ENCODE measurements around the gene CPM.

Gene CPM

DNA sequence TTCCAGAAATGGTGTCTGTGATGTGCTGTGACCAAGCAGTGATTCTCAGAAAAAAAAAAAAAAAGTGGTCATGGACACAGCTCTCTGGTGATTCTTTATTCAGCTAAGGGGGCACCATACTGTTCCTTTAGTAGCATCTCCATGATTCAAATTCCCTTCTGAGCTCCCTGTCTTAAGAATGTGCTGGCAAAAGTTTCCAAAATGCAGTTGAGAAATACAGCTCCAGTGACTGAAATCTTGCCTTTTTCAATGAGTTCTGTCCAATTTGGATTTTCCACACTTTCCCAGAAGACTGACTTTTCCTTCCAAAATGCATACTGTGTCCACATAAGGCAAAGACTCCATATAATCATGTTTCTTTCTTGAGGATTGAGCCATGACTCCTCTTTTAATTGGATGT lies 24.3 kb upstream of the CPM start:
- no peak overlapping the region for H3K4me3 ChIP-seq (ENCODE audit: low read depth, low read length)

DNA sequence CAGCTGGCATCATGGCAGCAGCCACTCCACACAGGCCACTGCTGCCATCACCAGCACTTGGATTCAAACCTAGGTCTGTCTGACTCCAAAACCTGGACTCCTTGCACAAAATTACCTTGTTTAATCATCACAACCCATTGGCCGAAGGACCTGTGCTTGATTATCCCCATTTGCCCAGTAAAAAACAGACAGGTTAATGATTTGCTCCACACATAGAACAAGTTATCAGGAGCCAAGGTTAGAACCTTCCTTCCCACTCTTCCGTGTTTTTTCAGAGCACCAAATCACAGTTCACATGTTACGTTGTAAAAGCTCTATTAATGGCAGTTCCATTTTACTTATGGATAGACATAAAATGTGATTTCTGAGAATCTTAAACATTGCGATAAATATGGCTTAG lies 23.5 kb upstream of the CPM start:
- H3K4me3 ChIP-seq (ENCODE audit: low read depth, low read length): no peak overlapping the region

DNA sequence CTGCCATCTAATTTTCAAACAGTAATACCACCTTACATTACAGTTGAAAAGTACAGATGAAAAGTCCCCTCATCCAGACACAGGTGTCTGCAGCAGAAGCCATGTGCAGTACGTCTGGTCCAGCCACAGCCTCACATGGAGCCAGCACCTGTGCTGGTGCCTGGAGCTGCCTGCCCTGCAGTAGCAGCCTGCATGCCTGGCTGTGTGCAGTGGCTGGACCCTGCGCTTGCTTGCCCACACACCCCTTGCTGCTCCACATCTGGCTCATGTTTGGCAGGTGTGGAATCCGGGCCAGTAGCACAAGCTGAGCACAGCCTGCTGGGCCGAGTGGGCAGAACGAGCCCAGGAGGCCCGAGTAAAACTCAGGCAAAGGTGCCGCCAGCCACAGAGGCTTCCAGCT lies 21.8 kb upstream of the CPM start:
- H3K4me3 ChIP-seq (ENCODE audit: low read depth, low read length): no peak overlapping the region

DNA sequence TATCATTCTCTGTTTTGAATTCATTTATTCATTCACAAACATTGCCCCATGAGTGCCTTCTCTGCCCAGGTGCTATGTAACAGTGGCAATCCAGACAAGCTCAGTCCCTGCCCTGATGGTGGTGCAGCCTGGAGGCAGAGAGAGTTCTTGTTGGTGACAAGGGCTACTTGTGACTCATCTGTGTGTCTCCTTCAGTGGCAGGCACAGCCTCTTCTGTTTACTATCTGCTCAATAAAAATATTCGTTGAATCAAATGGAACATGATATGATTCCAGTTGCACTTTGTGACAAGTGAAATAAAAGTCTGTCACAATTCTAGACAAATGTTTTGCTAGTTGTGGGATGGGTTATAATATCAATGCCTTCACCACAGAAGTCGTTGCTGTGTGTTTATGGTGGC lies 20.6 kb upstream of the CPM start:
- no peak overlapping the region for H3K4me3 ChIP-seq (ENCODE audit: low read depth, low read length)

DNA sequence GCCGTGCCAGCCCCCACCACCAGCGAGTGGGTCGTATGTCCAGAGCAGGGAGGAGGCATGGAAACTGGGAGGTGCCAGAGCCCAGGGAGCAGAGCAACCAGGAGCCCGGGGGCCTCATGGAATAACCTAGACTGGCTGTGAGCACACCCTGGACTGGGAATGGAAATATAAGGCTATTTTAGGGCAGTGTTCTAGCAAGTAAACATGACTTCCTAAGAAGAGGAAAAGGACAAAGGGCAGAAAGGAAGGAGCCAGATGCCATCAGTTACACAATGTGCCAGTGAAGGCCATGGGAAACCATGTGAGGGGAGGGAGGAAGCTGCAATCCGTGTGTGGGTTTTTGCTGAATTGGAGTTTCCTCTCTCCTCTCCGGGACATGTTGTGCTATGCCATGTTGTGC lies 18.7 kb upstream of the CPM start:
- no peak overlapping the region for H3K4me3 ChIP-seq (ENCODE audit: low read depth, low read length)

DNA sequence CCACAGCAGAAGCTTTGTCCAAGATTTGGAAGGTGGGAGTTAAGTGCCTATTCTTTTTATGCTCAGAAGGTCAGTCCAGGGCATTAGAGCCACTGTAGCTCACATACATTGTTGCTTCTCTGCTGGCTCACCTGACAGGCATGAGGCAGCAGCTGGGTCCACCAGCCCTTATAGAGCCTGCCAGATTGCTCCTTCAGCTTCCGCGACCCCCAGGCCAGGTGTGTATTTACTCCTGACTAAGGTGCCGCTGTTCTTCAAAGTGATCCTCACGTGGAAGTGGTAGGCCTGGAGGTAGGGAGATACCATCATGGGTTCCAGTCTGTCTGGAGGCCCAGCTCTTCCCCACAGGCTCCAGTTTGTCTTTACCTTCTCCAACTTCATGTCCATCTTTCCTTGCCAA lies 17.5 kb upstream of the CPM start:
- H3K4me3 ChIP-seq (ENCODE audit: low read depth, low read length): no peak overlapping the region

DNA sequence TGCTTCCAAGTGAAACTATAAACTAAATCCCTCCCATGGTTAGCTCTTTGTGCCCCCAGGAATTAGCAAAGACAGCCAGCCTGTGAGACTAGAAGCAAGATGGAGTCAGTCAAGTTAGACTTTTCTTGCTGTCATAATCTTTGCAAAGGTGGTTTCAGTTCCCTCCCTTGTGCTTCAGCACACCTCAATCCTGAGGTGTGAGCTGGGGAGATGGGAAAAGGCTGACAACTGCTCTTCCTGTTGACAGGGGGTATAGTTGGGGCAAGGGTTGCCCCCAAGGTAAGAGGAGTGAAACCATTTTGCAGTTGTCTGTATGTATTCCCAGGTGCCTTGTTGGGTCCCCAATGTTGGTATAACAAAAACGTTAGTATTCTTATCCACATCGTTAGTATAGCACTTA lies 12.3 kb upstream of the CPM start:
- no peak overlapping the region for H3K4me3 ChIP-seq (ENCODE audit: low read depth, low read length)

DNA sequence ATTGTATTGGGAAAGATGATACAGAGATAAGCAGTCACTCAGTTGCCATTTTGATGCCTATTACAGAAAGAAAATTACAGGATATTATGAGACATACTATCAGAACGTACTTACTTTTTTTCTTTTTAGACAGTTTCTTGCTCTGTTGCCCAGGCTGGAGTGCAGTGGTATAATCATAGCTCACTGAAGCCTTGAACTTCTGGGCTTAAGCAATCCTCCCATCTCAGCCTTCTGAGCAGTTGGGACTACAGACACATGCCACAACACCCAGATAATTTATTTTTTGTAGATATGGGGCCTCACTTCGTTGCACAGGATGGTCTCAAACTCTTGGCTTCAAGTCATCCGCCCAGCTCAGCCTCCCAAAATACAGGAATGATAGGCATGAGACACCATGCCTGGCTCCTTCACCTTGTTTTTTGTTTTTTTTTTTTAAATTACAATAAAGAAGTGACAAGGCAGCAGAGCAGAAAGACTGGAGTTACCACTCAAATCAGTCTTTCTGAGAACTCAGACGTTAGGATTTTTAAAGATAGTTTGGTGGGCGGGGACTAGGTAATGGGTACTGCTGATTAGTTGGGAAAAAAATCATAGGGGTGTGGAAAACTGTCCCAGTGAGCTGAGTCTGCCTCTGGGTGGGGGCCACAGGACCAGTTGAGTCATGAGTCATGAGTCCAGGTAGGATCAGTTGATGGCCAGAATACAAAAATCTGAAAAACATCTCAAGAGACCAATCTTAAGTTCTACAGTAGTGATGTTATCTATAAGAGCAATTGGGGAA lies 11.5 kb upstream of the CPM start:
- no peak overlapping the region for H3K4me3 ChIP-seq (ENCODE audit: low read depth, low read length)

DNA sequence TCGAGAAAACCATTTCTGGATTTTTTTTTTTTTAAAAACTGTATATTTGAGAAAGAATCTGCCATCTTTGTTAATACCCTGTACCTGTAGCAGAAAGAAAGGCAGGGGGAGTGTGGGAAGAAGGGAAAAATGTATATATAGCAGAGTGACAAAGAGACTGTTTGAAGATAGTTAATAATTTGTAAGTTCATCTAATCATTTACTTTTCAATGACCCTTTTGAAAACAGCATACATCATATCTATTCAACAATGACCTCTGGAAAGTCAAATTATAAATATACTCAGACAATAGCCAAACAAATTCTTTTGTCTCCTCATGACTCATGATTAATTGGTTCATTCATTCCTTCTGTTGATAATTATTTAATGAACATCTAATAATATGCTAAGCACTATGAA lies 10.9 kb upstream of the CPM start:
- no peak overlapping the region for H3K4me3 ChIP-seq (ENCODE audit: low read depth, low read length)

DNA sequence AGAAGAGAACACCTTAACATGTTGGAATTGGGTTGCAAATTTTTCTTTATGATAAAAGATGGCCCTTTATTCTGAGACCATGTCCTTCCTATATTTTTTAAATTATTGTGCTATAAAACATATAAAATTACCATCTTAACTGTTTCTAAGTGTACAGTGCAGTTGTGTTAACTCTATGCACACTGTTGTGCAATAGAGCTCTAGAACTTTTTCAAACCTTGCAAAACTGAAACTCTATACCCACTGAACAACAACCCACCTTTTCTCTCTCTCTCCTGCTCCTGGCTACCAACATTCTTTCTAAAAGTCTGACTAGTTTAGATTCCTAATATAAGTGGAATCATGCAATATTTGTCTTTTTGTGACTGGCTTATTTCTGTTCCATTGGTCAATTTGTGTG lies 7.8 kb upstream of the CPM start:
- H3K4me3 ChIP-seq (ENCODE audit: low read depth, low read length): no peak overlapping the region

DNA sequence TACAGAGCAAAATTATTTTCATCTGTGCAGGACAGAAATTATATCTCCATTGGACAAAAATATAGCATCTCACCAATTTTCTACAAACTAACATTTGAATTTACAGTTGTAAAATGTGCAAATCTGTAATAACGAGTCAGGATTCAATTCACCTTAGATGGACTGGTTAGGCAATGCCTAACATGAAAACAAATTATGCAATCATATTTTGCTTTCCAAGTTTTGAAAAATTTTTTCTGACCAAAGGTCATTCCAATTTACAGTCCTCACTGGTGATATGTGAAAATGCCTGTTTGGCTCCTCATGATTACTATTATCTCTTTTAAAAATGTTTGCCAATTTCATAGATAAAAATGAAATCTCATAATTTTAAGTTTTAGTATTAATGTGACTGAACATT lies 6.5 kb upstream of the CPM start:
- H3K4me3 ChIP-seq (ENCODE audit: low read depth, low read length): no peak overlapping the region

DNA sequence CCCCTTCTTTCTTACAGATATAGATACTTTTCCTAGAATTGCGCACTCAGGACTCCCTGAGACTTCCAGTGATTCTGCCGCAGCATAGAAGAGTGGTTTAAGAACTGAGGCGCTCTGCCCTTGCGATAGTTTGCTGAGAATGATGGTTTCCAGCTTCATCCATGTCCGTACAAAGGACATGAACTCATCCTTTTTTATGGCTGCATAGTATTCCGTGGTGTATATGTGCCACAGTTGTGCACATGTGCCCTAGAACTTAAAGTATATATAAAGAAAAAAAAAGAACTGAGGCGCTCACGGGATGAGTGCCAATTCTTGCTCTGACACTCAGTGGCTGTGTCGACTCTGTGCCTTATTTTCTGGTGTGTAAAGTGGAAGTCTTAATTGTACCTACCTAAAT lies 1.4 kb upstream of the CPM start:
- no peak overlapping the region for H3K4me3 ChIP-seq (ENCODE audit: low read depth, low read length)

DNA sequence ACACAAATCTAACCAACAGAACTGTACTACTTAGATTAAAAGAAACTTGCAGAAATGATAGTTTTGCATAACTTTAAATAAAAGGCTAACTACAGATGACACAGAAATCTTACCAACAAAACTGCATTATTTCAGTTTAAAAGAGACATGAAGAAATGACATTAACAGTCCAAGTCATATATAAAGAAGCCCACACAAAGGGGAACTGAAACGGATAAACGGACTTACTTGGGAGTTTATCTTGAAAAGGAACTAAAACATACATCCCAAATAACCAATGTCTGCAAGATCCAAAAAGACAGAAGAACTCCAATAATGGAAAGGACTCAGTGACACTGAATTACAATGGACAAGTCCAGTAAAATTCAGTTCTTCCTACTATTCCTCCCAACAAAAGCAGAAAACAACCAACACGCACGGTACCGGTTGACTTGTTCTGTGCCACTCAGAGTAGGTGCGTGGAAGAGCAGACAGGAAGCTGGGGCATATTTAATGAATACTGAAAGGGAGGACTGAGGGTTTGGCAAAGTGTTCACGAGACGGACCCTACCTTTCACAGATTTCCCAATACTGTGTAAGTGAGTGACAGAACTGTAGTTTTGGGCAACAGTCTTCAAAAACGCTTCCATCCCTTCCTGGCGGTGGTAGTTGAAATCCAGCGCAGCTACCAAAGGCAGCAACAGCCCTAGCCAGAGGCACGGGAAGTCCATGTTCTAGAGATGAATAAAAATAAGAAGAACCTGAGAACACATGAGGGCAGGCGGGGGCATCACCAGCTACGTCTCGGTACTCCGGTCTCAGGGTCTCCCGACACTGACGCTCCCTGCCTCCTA lies 627 bp downstream of the CPM start:
- peak overlapping the region; percentile 9 for H3K4me3 ChIP-seq (ENCODE audit: low read depth, low read length)

DNA sequence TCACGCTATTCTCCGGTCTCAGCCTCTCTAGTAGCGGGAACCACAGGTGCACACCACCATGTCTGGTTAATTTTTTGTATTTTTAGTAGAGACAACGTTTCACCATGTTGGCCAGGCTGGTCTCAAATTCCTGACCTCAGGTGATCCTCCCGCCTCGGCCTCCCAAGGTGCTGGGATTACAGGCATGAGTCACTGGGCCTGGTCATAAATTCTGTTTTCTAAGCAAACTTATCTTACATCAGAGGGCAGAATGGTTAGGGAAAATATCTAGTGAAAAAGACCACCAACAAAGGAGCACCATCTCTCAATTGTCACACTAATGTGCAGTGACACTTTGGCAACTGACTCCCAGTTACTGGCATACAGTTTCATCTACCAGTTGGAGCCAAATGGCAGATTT lies 2.8 kb downstream of the CPM start:
- no peak overlapping the region for H3K4me3 ChIP-seq (ENCODE audit: low read depth, low read length)

DNA sequence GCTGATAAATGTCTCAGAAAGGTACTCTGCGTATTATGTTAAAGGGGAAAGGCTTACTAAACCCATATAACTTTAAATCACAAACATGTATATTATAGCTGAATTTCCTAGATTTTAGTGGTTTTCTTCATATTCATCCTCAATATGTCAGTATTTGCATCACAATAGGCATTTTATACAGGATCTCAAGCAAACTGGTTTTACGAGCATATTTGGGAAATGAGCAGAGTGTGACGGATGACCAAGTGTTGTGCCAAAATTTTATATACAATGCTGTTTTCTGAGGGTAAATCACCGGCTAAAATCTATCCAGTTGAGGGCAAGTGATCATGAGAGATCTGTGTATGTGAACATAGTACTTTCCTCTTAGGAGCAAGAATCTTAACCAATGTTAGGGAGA lies 8.4 kb downstream of the CPM start:
- no peak overlapping the region for H3K4me3 ChIP-seq (ENCODE audit: low read depth, low read length)

DNA sequence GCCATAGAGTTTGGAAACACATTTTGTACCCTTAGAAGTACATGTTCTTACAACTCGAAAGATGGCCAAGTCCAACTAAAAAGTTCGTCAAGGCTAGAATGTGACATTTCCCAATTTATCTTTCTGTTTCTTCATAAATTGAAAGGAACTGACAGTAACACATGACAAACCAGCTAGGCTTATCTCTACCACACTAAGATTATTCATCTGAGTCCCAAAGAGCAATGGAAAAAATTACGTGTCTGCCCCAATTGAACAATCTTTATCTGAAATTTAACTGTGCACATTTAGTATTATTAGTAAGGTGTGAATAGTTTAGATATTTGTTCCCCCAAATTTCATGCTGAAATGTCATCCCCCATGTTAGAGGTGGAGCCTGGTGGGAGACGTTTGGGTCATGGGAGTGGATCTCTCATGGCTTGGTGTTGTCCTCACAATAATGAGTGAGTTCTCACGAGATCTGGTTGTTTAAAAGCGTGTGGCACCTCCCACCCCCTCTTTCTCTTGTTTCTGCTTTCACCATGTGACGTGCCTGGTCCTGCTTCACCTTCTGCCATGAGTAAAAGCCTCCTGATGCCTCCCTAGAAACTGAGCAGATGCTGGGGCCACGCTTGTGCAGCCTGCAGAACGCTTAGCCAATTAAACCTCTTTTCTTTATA lies 13.3 kb downstream of the CPM start:
- no peak overlapping the region for H3K4me3 ChIP-seq (ENCODE audit: low read depth, low read length)

DNA sequence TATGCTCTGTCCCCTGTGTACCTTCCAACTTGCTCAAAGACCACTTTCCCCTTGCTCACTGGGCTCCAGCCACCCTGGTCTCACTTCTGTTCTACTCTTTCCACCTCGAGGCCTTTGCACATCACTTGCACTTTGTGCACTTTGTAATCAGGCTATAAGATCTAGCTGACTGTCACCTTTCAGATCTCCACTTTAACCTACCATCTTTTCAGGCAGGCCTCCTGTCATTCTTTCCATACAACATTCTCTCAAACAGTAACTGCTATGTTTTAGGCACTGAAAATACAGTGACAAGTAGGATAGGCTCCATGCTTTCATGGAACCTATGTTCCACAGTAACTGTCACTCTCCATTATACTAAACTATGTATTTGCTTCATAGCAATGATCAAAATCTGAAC lies 14.0 kb downstream of the CPM start:
- H3K4me3 ChIP-seq (ENCODE audit: low read depth, low read length): no peak overlapping the region

DNA sequence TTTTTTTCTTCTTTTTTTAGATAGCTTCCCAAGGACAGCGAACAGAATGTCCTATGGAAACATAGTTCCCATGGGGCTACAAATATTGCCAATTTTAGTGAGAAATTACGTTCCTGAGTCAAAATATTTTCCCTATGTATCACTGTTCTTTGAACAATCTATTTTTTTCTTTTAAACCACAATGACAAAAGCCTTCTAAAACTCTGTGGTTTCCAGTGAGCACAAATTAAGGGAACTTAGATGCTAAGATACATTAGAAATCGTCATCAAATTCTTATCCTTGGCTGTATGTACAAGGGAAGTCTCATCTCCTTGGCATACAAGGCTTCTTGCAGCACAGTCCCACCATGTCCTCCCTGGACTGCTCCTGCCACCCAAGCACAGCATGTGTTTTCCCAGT lies 17.9 kb downstream of the CPM start:
- H3K4me3 ChIP-seq (ENCODE audit: low read depth, low read length): no peak overlapping the region

DNA sequence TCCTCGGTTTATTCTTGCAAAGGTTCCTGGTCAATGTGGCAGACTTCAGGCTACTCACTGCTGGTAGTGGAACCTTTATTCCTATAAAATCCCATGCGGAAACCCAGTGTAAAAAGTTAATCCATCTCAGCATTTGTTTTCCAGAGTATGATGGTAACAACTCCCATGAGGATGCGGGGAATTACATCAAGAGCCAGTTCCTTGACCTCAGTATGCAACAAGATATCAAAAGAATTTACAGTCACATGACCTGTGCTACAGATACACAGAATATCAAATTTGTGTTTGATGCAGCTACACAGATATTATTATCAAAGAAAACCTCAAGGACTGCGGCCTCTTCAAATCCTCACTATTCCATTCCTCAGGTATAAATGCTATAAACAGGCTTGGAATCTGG lies 19.3 kb downstream of the CPM start:
- no peak overlapping the region for H3K4me3 ChIP-seq (ENCODE audit: low read depth, low read length)

DNA sequence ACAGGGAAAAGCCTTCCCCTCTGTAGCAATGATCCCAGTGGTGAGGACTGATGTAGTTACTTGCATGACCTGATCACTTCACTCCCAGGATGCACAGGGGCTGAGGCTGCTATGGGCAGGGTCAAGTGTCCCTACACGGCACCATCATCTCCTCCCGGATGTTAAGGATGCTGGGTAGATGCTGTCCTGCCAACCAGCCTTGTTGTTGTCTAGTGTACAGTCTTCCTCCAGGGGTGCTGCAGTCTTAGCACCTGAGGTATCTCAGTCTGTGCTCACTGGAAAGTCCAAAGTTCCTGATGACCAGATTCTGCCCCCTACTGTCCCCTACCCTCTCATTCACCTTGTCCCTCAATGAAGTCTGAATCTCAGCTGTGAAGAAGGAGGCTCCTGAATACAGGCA lies 20.1 kb downstream of the CPM start:
- no peak overlapping the region for H3K4me3 ChIP-seq (ENCODE audit: low read depth, low read length)

DNA sequence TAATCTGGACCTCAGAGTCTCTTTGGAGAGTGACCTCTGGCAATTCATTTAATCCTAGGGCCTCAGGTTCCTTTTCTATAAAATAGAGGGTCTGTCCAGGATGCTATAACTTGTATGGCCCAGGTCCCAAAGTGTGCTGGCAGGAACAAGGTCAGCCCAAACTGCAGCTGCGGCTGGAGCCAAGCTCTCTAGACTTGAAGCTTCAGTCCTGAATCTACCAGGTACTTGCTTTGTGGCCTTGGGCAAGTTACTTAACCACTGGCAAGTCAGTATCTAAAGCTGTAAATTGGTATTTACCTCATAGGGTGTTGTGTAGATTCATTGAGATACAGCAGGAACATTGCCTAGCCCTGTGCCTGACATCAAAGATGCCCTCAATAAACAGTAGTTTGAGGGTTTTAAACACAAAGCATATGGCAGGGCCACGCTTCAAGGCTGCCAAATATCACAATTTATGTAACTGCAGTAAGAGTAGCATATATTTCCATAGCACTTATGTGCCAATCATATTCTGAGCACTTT lies 21.7 kb downstream of the CPM start:
- no peak overlapping the region for H3K4me3 ChIP-seq (ENCODE audit: low read depth, low read length)

DNA sequence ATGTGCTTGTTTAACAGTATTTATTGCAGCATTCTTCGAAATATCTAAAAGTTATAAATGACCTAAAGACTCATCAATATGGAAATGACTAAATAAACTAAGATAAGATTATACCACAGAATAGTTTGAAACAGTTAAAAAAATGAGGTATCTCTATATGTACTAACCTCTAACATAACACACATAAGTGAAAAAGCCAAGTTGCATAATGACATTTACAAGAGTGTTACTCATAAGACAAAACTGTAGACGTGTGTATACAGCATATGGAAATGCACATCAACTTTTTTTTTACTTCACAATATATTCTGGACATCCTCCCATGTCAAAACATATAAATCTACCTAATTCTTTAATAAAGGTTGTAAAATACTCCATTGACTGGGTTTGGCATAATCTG lies 22.8 kb downstream of the CPM start:
- no peak overlapping the region for H3K4me3 ChIP-seq (ENCODE audit: low read depth, low read length)

Measured in iPS-11a (cell line).